ENCODE results near the gene TRIM59. TPM values are rescaled to one million over a fixed set of nuclear protein-coding genes. Genes with fewer than 3 reads are reported as not detected.

TRIM59 gene
- 16.0 and 16.9 TPM in 2 replicates for polyA plus RNA-seq (2013)

DNA sequence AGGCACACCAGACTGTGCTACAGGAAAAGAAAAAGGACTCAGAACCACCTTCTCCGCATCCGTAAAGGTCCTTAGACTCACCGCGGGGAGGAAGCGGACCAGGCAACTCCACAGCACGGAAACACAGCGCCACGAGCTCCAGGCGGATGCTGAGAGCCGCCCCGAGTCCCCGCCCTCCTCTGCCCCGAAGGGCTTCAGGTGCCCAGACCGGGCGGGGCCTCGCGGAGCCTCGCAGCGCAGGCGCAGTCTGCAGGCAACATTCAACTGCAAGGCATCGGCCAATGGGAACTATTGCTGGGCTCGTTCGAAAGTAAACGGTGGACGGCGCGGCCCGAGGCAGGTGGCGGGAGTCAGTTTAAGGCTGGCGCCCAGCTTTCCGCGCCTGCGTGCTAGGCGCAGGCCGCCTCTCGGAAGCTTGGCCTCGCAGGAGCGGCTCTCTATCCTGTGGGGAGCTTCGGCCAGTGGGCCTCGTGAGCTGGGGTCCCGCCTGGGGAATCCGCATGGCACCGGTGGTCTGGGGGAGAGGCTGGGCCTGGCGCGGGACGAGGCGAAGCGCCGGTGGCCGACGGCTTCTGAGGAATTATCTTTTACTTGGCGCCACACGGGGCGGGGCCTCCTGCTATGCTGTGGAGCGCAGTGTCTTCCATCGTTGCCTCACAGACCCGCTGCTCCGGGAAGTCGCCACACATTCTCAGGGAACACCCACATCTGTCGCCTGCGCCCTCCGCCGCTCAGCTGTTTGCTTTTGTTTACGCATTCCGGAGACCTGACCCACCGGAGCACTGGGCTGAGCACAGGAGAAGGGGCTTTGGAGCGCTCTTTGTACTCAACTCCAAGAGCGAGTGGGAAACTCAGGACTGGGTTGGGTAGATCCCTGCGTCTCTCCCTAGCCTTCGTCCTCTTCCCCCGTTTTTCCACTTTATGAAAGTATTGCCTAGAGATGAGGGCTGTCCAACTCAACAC is at the start of gene TRIM59:
Gene TRIM59 (minus strand): TSS at position 151 of the 963 bp plus-strand sequence. CDS start 10,603 bp downstream, outside the sequence.
- Histone ChIP-seq H2BK12ac (ENCODE audit: low read length) (no peak within 1 kb of the TSS), H3K23ac (ENCODE audit: low read length) (no peak within 1 kb of the TSS), H3K4ac (ENCODE audit: low read depth, low read length) (peak within 1 kb of the TSS; percentile 43)

GRCh38 chr3:160498202-160498601 is 48.6 kb upstream of the TRIM59 start:
- no peak overlapping the region for H4K91ac ChIP-seq (ENCODE audit: low read depth, low read length)
- WGBS (ENCODE audit: extremely low coverage, insufficient coverage, insufficient read length), result no CpG with 5 or more reads among the region's 1 CpG
- no peak overlapping the region for H3K23ac ChIP-seq (ENCODE audit: low read length)
- H2BK120ac ChIP-seq (ENCODE audit: insufficient read depth, low read length, poor library complexity), result no peak overlapping the region
- no peak overlapping the region for H3K4ac ChIP-seq (ENCODE audit: low read depth, low read length)
- no peaks in the 10 kb centered on the region for H3K79me2 ChIP-seq (ENCODE audit: control insufficient read depth, insufficient read depth, low read length, poor library complexity)
- H2AK5ac ChIP-seq (ENCODE audit: low read length), result no peak overlapping the region
- no peak overlapping the region for H2AFZ ChIP-seq (ENCODE audit: insufficient read depth, low read length, poor library complexity)
- H3K4me2 ChIP-seq (ENCODE audit: low read length), result no peak overlapping the region
- H4K8ac ChIP-seq (ENCODE audit: low read depth, low read length), result no peak overlapping the region
- H2BK5ac ChIP-seq (ENCODE audit: low read depth, low read length, poor library complexity), result no peak overlapping the region
- H3K18ac ChIP-seq (ENCODE audit: low read length), result no peak overlapping the region
- no peaks in the 10 kb centered on the region for H3K27me3 ChIP-seq (ENCODE audit: insufficient read depth, low read length)
- no peaks in the 10 kb centered on the region for H3K79me1 ChIP-seq (ENCODE audit: low read length)
- H3K4me1 ChIP-seq (ENCODE audit: control insufficient read depth in 1 of 2, insufficient read depth in 2 of 2, low read length in 2 of 2), result no peaks in the 10 kb centered on the region
- H3K27ac ChIP-seq (ENCODE audit: low read depth, low read length), result no peak overlapping the region
- H3K36me3 ChIP-seq (ENCODE audit: control insufficient read depth in 1 of 2, insufficient read depth in 2 of 2, low read length in 2 of 2), result peaks cover 5 to 10% of the 10 kb centered on the region in 2 experiments
- H3K9ac ChIP-seq (ENCODE audit: low read length), result no peak overlapping the region
- DNase-seq, result no peak
- no peak overlapping the region for H3K14ac ChIP-seq (ENCODE audit: low read length)
- H3K4me3 ChIP-seq (ENCODE audit: low read depth, low read length), result no peak overlapping the region
- no peaks in the 10 kb centered on the region for H3K9me3 ChIP-seq (ENCODE audit: insufficient read depth, low read depth, low read length)
- no peak overlapping the region for H2BK12ac ChIP-seq (ENCODE audit: low read length)
- no peak overlapping the region for H4K12ac ChIP-seq (ENCODE audit: low read depth, low read length)

More for the DNA sequence above, at the start of gene TRIM59:
- H3K9ac ChIP-seq (ENCODE audit: low read length), result peak within 1 kb of the TSS; percentile 67
- peak within 1 kb of the TSS; percentile 11 for H2AK5ac ChIP-seq (ENCODE audit: low read length)
- H4K91ac ChIP-seq (ENCODE audit: low read depth, low read length), result peak within 1 kb of the TSS; percentile 87
- peak within 1 kb of the TSS; percentile 67 for H4K12ac ChIP-seq (ENCODE audit: low read depth, low read length)
- peak within 1 kb of the TSS; percentile 77 for H3K18ac ChIP-seq (ENCODE audit: low read length)
- no peaks in the 10 kb centered on the region for H3K9me3 ChIP-seq (ENCODE audit: insufficient read depth, low read depth, low read length)
- peak within 1 kb of the TSS; percentile 65 for H3K4me2 ChIP-seq (ENCODE audit: low read length)
- H3K36me3 ChIP-seq (ENCODE audit: control insufficient read depth in 1 of 2, insufficient read depth in 2 of 2, low read length in 2 of 2), result peaks cover 7 to 8% of the 10 kb centered on the region in 2 experiments
- peak within 1 kb of the TSS; percentile 93 for H3K27ac ChIP-seq (ENCODE audit: low read depth, low read length)
- WGBS (ENCODE audit: extremely low coverage, insufficient coverage, insufficient read length), result no CpG with 5 or more reads among the region's 71 CpGs
- H2BK5ac ChIP-seq (ENCODE audit: low read depth, low read length, poor library complexity), result peak within 1 kb of the TSS; percentile 82
- peak within 1 kb of the TSS; percentile 75 for H2AFZ ChIP-seq (ENCODE audit: insufficient read depth, low read length, poor library complexity)
- H3K79me2 ChIP-seq (ENCODE audit: control insufficient read depth, insufficient read depth, low read length, poor library complexity), result peaks cover 14% of the 10 kb centered on the region
- H3K27me3 ChIP-seq (ENCODE audit: insufficient read depth, low read length), result no peaks in the 10 kb centered on the region
- H3K79me1 ChIP-seq (ENCODE audit: low read length), result peaks cover 11% of the 10 kb centered on the region
- H3K4me1 ChIP-seq (ENCODE audit: control insufficient read depth in 1 of 2, insufficient read depth in 2 of 2, low read length in 2 of 2), result peaks cover 7 to 14% of the 10 kb centered on the region in 2 experiments
- peak; percentile 91 to 92 for DNase-seq
- peak within 1 kb of the TSS; percentile 91 for H3K4me3 ChIP-seq (ENCODE audit: low read depth, low read length)
- peak within 1 kb of the TSS; percentile 40 for H2BK120ac ChIP-seq (ENCODE audit: insufficient read depth, low read length, poor library complexity)
- H3K14ac ChIP-seq (ENCODE audit: low read length), result peak within 1 kb of the TSS; percentile 79
- peak within 1 kb of the TSS; percentile 88 for H4K8ac ChIP-seq (ENCODE audit: low read depth, low read length)

DNA sequence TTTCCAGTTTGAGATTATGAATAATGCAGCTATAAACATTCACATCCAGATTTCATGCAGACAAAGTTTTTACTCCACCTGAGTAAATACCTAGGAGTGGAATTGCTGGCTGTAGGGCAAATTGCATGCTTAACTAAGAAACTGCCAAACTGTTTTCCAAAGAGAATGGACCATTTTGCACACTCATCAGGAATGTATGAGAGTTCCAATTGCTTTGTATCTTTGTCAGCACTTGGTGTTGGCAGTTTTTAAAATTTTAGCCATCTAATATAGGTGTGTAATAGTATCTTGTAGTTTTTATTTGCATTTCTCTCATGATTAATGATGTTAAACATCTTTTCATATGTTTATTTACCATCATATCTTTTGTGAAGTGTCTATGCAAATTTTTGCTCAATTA is 40.6 kb upstream of the TRIM59 start:
- Histone ChIP-seq H4K12ac (ENCODE audit: low read depth, low read length) (no peak overlapping the region), H3K9me3 (ENCODE audit: insufficient read depth, low read depth, low read length) (no peaks in the 10 kb centered on the region), H2AK5ac (ENCODE audit: low read length) (no peak overlapping the region), H4K8ac (ENCODE audit: low read depth, low read length) (no peak overlapping the region), H3K4ac (ENCODE audit: low read depth, low read length) (no peak overlapping the region), H4K91ac (ENCODE audit: low read depth, low read length) (no peak overlapping the region), H3K79me1 (ENCODE audit: low read length) (no peaks in the 10 kb centered on the region), H3K79me2 (ENCODE audit: control insufficient read depth, insufficient read depth, low read length, poor library complexity) (no peaks in the 10 kb centered on the region), H3K18ac (ENCODE audit: low read length) (no peak overlapping the region), H2BK120ac (ENCODE audit: insufficient read depth, low read length, poor library complexity) (no peak overlapping the region), H3K14ac (ENCODE audit: low read length) (no peak overlapping the region), H2AFZ (ENCODE audit: insufficient read depth, low read length, poor library complexity) (no peak overlapping the region), H3K27me3 (ENCODE audit: insufficient read depth, low read length) (no peaks in the 10 kb centered on the region), H3K4me2 (ENCODE audit: low read length) (no peak overlapping the region), H3K4me3 (ENCODE audit: low read depth, low read length) (no peak overlapping the region), H3K9ac (ENCODE audit: low read length) (no peak overlapping the region), H2BK12ac (ENCODE audit: low read length) (no peak overlapping the region), H3K36me3 (ENCODE audit: control insufficient read depth in 1 of 2, insufficient read depth in 2 of 2, low read length in 2 of 2) (no peaks in the 10 kb centered on the region), H2BK5ac (ENCODE audit: low read depth, low read length, poor library complexity) (no peak overlapping the region), H3K4me1 (ENCODE audit: control insufficient read depth in 1 of 2, insufficient read depth in 2 of 2, low read length in 2 of 2) (no peaks in the 10 kb centered on the region), H3K23ac (ENCODE audit: low read length) (no peak overlapping the region), H3K27ac (ENCODE audit: low read depth, low read length) (no peak overlapping the region)
- DNase-seq, result peak; percentile 8 to 27

DNA sequence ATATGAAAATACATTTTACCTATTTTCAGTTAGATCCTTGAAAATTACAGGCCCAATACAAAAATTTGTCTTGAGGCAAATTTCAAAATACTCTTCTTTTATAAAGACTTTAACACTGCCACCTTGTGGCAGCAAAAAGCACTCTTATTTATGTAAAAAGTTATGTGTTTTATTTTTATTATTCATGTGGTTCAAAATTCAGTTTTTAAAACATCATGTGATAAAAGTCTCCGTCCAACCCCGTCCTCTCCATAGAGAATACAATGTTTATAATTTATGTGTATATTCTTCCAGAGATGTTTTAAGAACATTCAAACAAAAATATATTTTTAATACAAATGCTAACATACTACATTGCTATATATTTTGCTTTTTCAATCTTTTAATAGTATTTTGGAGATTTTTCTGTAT is 36.9 kb upstream of the TRIM59 start:
- H2BK12ac ChIP-seq (ENCODE audit: low read length), result no peak overlapping the region
- no peaks in the 10 kb centered on the region for H3K79me2 ChIP-seq (ENCODE audit: control insufficient read depth, insufficient read depth, low read length, poor library complexity)
- no peak overlapping the region for H3K9ac ChIP-seq (ENCODE audit: low read length)
- H2AFZ ChIP-seq (ENCODE audit: insufficient read depth, low read length, poor library complexity), result no peak overlapping the region
- H3K4me3 ChIP-seq (ENCODE audit: low read depth, low read length), result no peak overlapping the region
- H3K14ac ChIP-seq (ENCODE audit: low read length), result no peak overlapping the region
- H3K79me1 ChIP-seq (ENCODE audit: low read length), result no peaks in the 10 kb centered on the region
- no peaks in the 10 kb centered on the region for H3K36me3 ChIP-seq (ENCODE audit: control insufficient read depth in 1 of 2, insufficient read depth in 2 of 2, low read length in 2 of 2)
- no peak overlapping the region for H2AK5ac ChIP-seq (ENCODE audit: low read length)
- H3K4me2 ChIP-seq (ENCODE audit: low read length), result no peak overlapping the region
- H3K9me3 ChIP-seq (ENCODE audit: insufficient read depth, low read depth, low read length), result no peaks in the 10 kb centered on the region
- WGBS (ENCODE audit: extremely low coverage, insufficient coverage, insufficient read length), result no CpG with 5 or more reads among the region's 2 CpGs
- H3K18ac ChIP-seq (ENCODE audit: low read length), result no peak overlapping the region
- no peaks in the 10 kb centered on the region for H3K4me1 ChIP-seq (ENCODE audit: control insufficient read depth in 1 of 2, insufficient read depth in 2 of 2, low read length in 2 of 2)
- no peak overlapping the region for H4K12ac ChIP-seq (ENCODE audit: low read depth, low read length)
- no peak overlapping the region for H4K91ac ChIP-seq (ENCODE audit: low read depth, low read length)
- H2BK120ac ChIP-seq (ENCODE audit: insufficient read depth, low read length, poor library complexity), result no peak overlapping the region
- DNase-seq, result peak in 1 of 2 donors; percentile 76
- H3K27ac ChIP-seq (ENCODE audit: low read depth, low read length), result no peak overlapping the region
- H3K23ac ChIP-seq (ENCODE audit: low read length), result no peak overlapping the region
- no peak overlapping the region for H2BK5ac ChIP-seq (ENCODE audit: low read depth, low read length, poor library complexity)
- H3K4ac ChIP-seq (ENCODE audit: low read depth, low read length), result no peak overlapping the region
- H3K27me3 ChIP-seq (ENCODE audit: insufficient read depth, low read length), result no peaks in the 10 kb centered on the region
- H4K8ac ChIP-seq (ENCODE audit: low read depth, low read length), result no peak overlapping the region

All from trophoblast cell (in vitro differentiated cells and primary cell).